GM21528 (cell line): Measurements from ENCODE around the gene CARNS1.
"Not testable (repeated sequence)": the region's sequence is repeated elsewhere in the genome, so short reads cannot be mapped to it uniquely, and the experiment has no call there.

Source experiments
- ATAC-seq: cut with Tn5 transposase; IDR thresholded peaks from one replicate; pipeline ENCODE4 v1.9.1; 2021; ENCODE audit warnings: mild to moderate bottlenecking, moderate library complexity; ENCODE audit not compliant: unreplicated experiment, low FRiP score

The CARNS1 gene

GRCh38 chr11:67423466-67423865 lies 8.0 kb downstream of the CARNS1 start:
- no peak for ATAC-seq

GRCh38 chr11:67423891-67424613 lies 8.6 kb downstream of the CARNS1 start:
- no peak for ATAC-seq

- not testable (repeated sequence) for ATAC-seq
Measured at GRCh38 chr11:67427364-67427859, 11.9 kb downstream of the CARNS1 start.

- ATAC-seq, result peak; percentile 62
Measured at GRCh38 chr11:67428052-67429001, 12.8 kb downstream of the CARNS1 start, which contains the start of gene RPS6KB2. TSS of gene RPS6KB2 (plus strand) at chr11:67428494. CDS start at chr11:67428546, 52 bp downstream.

GRCh38 chr11:67429038-67429668 lies 13.7 kb downstream of the CARNS1 start:
- no peak for ATAC-seq

GRCh38 chr11:67429722-67430121 lies 14.2 kb downstream of the CARNS1 start:
- ATAC-seq, result no peak

GRCh38 chr11:67431346-67432249 lies 16.1 kb downstream of the CARNS1 start:
- no peak for ATAC-seq

GRCh38 chr11:67432655-67433349 lies 17.3 kb downstream of the CARNS1 start:
- ATAC-seq, result no peak

GRCh38 chr11:67433536-67434394 lies 18.3 kb downstream of the CARNS1 start:
- ATAC-seq, result no peak

- no peak for ATAC-seq
Measured at GRCh38 chr11:67434395-67434881, 19.0 kb downstream of the CARNS1 start.

- ATAC-seq, result no peak
Measured at GRCh38 chr11:67435031-67435726, 19.7 kb downstream of the CARNS1 start.

GRCh38 chr11:67435727-67436458 lies 20.4 kb downstream of the CARNS1 start:
- ATAC-seq, result no peak

GRCh38 chr11:67436459-67437081 lies 21.1 kb downstream of the CARNS1 start:
- no peak for ATAC-seq

GRCh38 chr11:67437082-67437808 lies 21.8 kb downstream of the CARNS1 start, which contains the start of gene PTPRCAP:
TSS of gene PTPRCAP (minus strand) at chr11:67437682. CDS start at chr11:67437619, 63 bp downstream.
- no peak for ATAC-seq

GRCh38 chr11:67437809-67438157 lies 22.3 kb downstream of the CARNS1 start:
- no peak for ATAC-seq
